GM21717 (cell line): ENCODE measurements around the gene CRYBG3.

ENCODE experiments used
- ATAC-seq: cut with Tn5 transposase; IDR thresholded peaks from one replicate; pipeline ENCODE4 v1.9.1; 2021; ENCODE audit warnings: mild to moderate bottlenecking, moderate library complexity; ENCODE audit not compliant: unreplicated experiment

Gene CRYBG3

GRCh38 chr3:97939401-97939800, 117.6 kb downstream of the CRYBG3 start:
- ATAC-seq, result no peak

GRCh38 chr3:97940034-97940433, 118.2 kb downstream of the CRYBG3 start:
- ATAC-seq, result no peak

- ATAC-seq, result no peak
Observed at GRCh38 chr3:97942801-97943546, 121.2 kb downstream of the CRYBG3 start.

- no peak for ATAC-seq
Observed at GRCh38 chr3:97948351-97949109, 126.7 kb downstream of the CRYBG3 start.

- no peak for ATAC-seq
Observed at GRCh38 chr3:97949110-97949485, 127.3 kb downstream of the CRYBG3 start.

DNA sequence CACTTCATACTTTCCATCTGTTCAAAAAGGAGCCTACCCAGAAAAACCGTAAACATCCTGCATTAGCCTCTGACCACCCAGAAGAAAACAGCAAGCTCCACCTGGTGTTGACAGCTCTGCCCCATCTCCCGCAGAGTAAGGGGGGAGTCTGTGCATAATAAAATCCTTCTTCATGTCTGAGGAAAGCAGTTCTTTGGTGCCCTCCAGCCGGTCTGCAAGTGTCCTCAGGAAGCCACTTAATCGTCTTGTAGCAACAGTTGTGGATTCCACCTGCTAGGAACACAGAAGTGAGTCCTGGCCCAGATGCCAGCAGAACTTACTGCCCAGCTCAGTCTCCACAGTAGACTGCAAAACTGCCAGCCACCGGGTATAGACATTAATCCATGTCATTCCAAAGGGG, 127.9 kb downstream of the CRYBG3 start:
- ATAC-seq, result no peak

GRCh38 chr3:97950360-97950759, 128.5 kb downstream of the CRYBG3 start:
- ATAC-seq, result no peak

- ATAC-seq, result no peak
Observed at GRCh38 chr3:97952280-97952679, 130.5 kb downstream of the CRYBG3 start.

GRCh38 chr3:97952872-97953271, 131.1 kb downstream of the CRYBG3 start:
- ATAC-seq, result no peak

DNA sequence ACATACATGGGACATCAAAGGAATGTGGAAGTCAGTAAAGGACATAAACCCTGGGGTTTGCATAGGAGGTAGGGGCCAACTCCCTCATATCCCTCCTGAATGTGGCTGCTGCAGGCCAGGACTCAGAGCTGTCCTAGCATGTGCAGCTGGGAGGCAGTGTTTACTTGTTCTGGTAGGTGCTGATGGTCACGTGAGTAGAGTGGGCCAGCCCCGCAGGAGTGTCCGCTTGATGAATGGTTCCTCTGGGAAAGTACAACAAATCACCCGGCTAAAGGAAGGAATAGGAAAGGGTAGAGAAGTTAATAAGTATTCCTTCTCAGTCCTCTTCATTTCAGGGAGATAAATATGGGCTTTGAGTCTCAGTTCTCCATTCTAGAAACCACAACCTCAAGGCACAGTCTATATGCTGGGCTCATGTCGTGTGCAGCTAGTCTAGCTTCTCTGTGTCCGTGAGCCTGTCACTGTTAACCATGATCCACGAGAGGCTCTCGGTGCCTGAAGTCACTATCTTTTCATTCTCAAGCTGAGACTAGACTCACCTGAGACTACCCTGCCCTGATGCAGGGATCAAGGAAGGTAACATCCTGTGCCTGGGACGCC, 132.5 kb downstream of the CRYBG3 start:
- peak; percentile 59 for ATAC-seq

DNA sequence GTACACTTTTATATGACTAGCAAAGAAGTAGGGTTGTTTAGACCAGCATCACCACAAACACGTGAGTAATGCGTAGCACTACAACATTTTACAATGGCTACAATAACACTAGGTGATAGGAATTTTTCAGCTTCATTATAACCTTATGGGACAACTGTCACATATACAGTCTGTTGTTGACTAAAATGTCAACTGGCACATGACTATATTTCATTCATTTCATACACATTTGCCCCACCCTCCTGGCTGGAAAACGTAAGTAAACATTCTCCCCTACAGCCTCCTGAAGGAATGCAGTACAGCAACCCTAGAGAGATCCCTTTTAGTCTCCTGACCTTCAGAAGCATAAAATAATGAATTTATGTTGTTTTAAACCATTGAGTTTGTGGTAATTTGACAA, 134.2 kb downstream of the CRYBG3 start:
- no peak for ATAC-seq

DNA sequence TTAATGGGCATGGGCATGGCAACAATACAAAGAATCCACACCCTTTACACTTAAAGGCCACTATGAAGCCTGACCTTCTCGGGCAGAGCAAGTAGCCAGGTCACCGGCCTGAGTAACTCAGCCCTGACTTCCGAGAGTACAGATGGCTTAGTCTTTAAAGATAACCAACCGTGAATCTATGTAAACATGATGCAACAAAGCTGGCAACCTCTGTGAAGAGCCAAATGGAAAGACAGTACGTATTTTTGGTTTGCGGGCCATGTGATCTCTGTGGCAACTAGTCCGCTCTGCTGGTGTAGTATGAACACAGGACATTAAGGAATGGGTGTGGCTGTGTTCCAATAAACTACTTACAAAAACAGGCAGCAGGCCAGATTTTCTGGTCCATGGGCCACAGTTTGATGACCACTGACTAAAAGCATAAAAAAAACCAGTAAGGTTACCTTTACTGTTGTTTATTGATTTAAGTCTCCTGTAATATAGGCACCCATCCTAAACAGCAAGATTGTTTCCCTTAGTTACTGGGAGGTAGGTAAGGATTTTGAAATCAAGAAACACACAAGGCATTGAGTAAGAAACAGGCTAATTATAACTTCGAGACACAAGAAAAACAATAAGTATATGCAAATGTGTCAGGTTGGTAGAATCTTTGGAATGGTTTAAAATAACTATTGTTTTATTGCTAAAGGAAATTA, 136.0 kb downstream of the CRYBG3 start:
- no peak for ATAC-seq

GRCh38 chr3:97958396-97958795, 136.6 kb downstream of the CRYBG3 start:
- no peak for ATAC-seq

DNA sequence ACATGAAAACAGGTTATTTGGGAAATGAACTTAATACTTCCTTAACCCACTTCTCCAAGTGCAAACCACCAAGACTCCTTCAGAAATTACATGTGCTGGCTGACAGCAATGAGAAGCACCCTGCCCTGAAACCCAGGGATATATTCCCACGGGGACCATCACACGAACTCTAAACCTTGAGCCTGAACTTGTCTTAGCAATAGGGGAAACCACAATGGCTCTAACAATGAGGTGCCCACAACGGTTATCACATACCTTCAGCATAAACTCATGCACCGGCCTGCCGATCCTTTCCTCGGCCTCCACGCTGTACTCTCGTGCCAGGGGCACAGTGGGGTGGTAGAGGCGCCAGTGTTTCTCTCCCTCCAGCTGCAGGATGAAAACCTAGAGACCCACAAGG, 137.0 kb downstream of the CRYBG3 start:
- no peak for ATAC-seq

GRCh38 chr3:97959872-97960271, 138.1 kb downstream of the CRYBG3 start:
- ATAC-seq, result no peak

DNA sequence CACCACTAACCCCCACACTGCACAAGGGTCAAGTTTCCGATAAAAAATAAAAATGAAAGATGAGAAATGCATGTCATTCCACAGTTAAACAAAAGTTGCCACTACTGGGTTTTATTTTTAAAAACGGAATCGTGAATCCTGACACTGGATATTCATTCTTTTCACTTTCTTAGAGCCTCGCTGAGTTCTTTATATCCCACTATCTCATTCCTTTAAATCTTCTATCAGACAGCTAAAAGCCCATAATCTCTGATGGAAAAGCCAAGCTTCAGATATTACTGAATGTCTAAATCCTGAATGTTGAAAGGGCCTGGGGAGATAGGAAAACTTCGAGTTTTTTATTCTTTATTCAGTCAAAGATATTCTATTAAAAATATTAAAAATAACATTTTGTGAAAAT, 138.7 kb downstream of the CRYBG3 start:
- no peak for ATAC-seq

- ATAC-seq, result no peak
Observed at GRCh38 chr3:97960993-97961766, 139.4 kb downstream of the CRYBG3 start.

GRCh38 chr3:97967966-97968365, 146.2 kb downstream of the CRYBG3 start:
- ATAC-seq, result no peak

DNA sequence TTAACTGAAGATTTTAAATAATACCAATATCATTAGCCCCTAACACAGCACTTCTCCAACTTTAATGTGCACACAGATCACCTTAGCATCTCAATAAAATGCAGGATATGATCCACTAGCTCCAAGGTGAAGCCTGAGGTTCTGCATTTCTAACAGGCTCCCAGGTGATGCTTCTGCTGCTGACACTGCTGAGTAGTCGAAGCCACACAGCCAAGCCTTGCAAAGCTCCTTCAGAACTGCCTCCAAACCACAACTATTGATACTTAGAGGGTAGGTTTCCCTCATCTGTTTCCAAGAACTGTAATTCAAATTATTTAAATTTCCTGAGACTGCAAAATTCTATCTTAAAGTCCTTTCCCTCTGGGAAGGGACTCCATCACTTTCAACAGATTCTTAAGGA, 146.6 kb downstream of the CRYBG3 start:
- no peak for ATAC-seq

GRCh38 chr3:97969541-97969940, 147.7 kb downstream of the CRYBG3 start:
- ATAC-seq, result no peak

GRCh38 chr3:97970156-97970555, 148.3 kb downstream of the CRYBG3 start:
- no peak for ATAC-seq
